Lung microvascular endothelial cell (primary cell): ENCODE data around the gene MSH3. TPM values are rescaled to one million over a fixed set of nuclear protein-coding genes. Genes with fewer than 3 reads are reported as not detected.
A peak's percentile ranks its signal among the peaks of the same experiment; 100 is the strongest.
"Not testable (repeated sequence)": the region's sequence is repeated elsewhere in the genome, so short reads cannot be mapped to it uniquely, and the experiment has no call there.

Experiments used
- DNase-seq, 2 donors: peaks; one replicate each; pipeline versions ENCODE4 v3.0.0 to v3.0.0-alpha.2; 2010; ENCODE audit warnings: low read depth in 2 of 2
- total RNA-seq: library from RNA; depleted of rRNA; stranded (reverse); fragments of >200 nt; gene quantifications from 2 replicates; pipeline ENCODE4 v1.2.1, GENCODE V29; 2014

MSH3 gene
- total RNA-seq, 1 donor from 2014 or later: 5.6 TPM

GRCh38 chr5:80796846-80797245 is 142.4 kb downstream of the MSH3 start:
- DNase-seq: no peak

- DNase-seq: no peak
These were observed 143.1 kb downstream of the MSH3 start for GRCh38 chr5:80797428-80798024.

DNA sequence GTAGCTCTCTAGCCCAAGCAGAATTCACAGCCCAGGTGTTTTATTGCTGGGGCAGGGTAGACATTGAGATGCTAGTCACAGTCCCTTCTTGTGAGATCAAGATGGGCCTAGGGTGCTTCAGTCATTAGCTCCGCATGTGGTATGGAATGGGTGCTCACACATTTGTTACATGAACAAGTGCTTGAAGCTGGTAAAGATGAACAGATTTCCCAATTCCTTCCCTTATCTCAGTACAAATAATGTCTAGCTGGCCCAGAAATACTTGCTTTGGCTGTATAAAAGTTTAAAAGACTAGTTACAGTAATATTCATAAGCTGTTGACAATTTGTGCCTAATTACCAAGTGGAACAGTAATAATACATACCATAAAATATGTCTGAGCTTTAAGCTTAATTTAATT is 143.7 kb downstream of the MSH3 start:
- DNase-seq: no peak

DNA sequence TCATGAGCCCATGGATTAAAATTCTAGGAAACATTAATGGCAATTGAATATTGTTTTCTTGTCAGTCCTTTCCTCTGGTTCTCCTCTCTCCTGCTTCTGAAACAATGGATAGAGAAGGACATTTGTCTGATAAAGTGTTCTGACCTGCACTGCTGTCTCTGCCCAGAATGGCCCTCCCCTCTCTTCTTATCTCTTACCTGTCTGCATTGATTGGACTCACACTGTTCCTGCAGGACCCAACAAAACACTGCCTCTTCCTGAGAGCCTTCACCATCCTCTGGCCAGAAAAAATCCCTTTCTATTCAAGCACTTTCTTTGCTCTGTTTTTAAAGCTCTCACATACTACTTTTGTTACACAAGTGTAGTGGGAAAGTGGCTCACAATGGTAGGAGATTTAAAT is 144.2 kb downstream of the MSH3 start:
- no peak for DNase-seq

DNA sequence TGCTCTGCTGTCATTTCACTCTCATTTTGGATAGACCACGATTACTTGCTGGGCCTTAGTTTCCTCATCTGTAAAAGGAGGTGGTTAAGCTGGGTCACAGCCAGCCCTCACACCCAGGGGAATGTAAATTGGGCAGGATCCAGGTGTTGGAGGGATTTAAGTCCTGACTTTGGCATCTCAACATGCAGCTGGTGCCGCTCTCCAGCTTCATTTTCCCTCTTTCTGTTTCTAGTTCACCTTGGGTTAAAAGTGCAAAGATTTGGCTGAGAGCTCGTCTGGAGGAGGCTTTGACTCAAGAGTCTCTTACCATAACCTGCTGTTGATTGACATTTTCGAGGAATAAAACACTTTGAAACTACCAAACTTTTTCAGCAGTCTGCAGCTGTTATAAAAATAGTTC is 144.6 kb downstream of the MSH3 start:
- DNase-seq: no peak

GRCh38 chr5:80799573-80799972 is 145.1 kb downstream of the MSH3 start:
- no peak for DNase-seq

DNA sequence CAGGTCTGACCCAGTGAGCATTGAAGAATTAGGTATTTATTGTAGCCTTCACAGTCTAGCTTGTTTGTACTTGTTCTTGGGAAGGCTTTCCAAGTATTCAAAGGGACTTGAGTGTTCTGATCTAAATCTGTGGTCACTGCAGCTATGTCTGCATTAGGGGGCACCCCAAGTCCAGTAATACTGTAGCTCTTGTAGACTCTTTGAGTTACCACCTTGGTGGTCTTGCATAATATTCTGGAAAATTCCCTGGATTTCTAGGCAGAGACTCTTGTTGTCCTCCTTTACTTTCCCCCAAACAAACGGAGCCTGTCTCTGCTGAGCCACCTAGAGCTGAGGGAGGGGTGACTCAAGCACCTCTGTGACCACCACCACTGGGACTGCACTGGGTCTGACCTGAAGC is 149.9 kb downstream of the MSH3 start:
- peak in 1 of 2 donors; percentile 27 for DNase-seq

DNA sequence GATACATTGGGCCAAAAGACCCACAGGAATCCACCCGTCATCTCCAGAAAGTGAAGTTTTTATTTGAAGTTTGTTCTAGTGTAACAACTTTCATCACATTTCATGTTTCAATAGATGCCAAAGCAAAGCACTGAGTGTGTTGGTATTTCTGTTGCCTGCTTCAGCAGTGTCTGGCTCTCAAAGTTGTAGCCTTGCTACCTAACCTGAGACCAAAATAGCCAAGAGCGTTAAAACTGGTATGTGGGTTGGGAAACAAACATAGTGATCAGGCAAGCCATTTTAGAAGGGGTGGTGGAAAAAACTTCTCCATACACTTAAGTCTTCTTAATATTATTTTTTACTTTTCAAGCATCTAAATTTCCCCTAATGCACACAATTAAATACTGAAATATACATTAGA is 150.6 kb downstream of the MSH3 start:
- no peak for DNase-seq

- DNase-seq: no peak
These were observed 152.5 kb downstream of the MSH3 start for GRCh38 chr5:80806929-80807328.

- DNase-seq: no peak
These were observed 155.0 kb downstream of the MSH3 start for GRCh38 chr5:80809451-80809850.

DNA sequence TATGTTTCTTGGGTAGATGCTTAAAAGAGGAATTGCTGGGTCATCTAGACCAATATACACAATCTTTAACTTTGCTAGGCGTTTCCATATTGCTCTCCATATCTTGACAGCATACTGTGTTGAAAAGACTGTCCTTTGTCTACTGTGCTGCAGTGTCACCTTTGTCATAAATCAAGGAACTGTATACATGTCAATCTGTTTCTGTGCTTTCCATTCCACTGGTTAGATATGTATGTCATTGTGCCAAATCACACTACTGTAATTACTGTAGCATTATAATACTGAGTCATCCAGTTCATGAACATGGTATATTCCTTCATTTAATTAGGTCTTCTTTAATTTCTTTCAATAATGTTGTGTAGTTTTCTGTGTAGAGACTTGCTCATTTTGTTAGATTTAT is 156.0 kb downstream of the MSH3 start:
- no peak for DNase-seq

DNA sequence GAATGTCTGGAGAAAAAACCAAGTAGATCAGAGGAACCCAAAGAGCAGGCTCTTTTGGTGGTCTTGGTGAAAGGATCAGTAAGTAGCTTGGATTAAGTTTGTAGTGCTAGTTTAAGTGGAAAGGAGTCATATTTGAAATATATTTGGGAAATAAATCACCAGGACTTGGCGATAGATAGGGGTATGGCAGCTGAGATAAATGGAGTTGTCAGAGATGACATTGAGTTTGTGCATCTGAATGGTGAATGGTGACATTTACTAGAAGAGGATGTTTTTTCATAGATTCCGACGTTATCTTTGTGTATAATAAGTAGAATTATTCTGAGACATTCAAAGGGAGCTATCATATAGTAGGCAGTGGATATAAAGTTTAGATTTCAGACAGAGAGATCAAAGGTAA is 162.1 kb downstream of the MSH3 start:
- DNase-seq: no peak

DNA sequence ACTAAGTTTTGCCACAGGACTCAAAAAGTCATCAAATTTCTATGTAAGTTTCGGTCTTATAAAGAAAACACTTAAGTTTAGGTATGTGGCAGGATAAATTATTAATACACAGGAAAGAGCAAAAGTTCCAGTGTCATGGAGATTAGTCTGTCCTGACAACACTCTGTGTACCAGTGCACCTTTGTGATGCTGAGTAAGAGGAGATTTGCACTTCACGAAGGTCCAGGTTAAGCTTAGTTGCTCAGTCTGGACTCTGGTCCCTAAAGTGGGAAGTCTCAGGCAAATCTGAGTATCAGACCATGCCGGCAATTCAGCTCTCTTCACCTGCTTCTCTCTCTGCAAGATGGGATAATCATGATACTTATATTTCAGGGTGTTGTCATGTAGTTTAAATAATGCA is 166.2 kb downstream of the MSH3 start:
- no peak for DNase-seq

DNA sequence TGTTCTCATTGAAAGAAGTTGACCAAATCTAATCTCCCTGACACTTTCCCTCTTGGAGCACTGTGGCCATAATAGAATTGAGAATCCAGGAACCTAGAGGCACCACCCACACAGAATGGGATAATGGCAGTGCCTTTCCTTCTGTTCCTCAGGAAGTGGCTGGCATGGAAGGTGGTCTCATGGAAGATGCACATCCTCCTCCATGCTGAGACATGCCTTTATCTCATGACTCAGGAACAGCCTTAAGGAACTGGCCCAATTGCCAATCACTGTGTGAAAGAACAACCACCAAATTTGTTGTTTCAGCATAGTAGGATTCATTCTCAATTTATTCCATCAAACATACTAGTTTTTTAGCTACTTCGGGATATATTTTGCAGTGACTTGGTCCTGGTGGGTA is 168.2 kb downstream of the MSH3 start:
- no peak for DNase-seq

- DNase-seq: not testable (repeated sequence)
These were observed 169.7 kb downstream of the MSH3 start for GRCh38 chr5:80824159-80824558.

GRCh38 chr5:80825786-80826460 is 171.5 kb downstream of the MSH3 start:
- DNase-seq: peak; percentile 30 to 41

- DNase-seq: no peak
These were observed 180.3 kb downstream of the MSH3 start for GRCh38 chr5:80834710-80835109.

DNA sequence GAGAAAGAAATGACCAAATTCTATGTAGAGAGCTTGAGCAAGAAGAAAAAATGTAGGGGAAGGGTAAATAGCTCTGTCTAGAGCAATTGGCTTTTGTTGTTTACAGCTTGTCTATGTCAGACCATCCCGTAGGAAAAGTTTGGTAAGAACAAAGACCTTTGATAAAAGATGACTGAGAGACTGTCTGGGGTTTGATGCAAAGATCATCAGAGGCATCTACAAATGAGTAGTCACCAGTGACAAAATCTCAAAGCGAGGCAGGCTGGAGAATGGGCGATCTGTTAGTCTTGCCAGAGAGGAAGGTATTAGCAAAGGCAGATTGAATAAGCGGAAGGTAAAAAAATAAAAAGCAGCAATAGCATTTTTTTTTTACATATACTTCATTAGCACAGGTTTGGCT is 180.7 kb downstream of the MSH3 start:
- DNase-seq: no peak

DNA sequence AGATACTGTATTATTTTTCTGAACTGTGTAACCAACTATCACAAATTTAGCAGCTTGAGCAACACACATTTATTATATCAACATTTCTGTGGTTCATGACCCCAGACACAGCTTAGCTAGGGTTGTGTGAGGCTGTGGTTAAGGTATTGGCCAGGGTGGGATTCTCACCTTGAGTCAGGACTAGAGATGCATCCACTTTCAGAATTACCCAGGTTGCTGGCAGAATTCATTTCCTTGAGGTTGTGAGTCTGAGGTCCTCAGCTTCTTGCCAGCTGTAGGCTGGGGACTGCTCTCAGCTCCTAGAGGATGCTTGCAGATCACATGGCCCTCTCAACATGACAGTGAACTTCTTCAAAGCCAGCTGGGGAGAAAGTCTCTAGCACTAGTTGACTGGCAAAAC is 183.2 kb downstream of the MSH3 start:
- DNase-seq: no peak

- DNase-seq: peak in 1 of 2 donors; percentile 3
These were observed 186.8 kb downstream of the MSH3 start for GRCh38 chr5:80841026-80841797.

DNA sequence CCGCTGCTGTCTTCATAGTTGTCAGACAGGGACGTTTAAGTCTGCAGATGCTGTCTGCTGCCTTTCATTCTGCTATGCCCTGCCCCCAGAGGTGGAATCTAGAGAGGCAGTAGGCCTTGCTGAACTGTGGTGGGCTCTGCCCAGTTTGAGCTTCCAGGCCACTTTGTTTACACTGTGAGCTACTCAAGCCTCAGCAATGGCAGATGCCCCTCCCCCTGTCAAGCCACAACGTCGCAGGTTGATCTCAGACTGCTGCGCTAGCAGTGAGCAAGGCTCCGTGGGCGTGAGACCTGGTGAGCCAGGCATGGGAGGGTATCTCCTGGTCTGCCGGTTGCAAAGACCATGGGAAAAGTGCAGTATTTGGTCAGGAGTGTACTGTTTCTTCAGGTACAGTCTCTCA is 192.0 kb downstream of the MSH3 start:
- not testable (repeated sequence) for DNase-seq

DNA sequence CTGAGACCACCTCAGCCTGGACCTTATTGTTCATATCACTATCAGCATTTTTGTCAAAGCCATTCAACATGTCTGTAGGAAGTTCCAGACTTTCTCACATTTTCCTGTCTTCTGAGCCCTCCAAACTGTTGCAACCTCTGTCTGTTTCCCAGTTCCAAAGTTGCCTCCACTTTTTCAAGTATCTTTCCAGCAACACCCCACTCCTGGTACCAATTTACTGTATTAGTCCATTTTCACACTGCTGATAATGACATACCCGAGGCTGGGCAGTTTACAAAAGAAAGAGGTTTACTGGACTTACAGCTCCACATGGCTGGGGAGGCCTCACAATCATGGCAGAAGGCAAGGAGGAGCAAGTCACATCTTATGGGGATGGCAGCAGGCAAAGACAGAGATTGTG is 195.7 kb downstream of the MSH3 start:
- not testable (repeated sequence) for DNase-seq
